HG03066 (cell line): Measurements from ENCODE around the gene OCSTAMP.

Source experiments
- ATAC-seq: cut with Tn5 transposase; IDR thresholded peaks from one replicate; pipeline ENCODE4 v1.9.1; 2021; ENCODE audit warnings: low read depth; ENCODE audit not compliant: unreplicated experiment

OCSTAMP gene

DNA sequence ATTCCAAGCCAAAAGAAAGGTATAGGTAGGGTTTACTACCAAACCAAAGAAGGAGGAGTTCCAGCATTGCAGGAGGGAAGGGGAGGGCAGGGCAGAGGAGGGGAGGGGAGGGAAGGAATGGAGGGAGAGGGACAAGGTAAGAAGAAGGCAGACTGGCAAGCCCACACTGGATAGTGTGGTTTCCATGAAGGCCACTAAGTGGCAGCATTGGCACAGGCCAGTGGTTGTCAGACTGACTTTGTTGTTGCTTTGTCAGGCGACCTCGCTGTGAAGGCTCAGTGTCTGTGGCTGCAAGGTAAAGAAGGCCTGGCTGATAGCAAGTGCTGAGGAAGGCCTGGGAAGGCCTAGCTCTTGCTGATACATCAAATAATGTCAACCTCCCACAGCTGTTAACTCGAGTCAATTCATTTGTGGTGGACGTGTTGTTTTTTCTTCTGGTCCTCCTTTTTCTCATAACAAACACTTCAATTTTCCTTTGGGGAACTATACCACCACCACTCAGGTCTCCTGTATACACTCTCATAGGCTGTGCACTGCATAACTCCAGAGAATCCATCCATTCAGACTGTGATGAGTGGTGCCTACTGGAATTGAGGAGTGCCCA is 29.4 kb downstream of the OCSTAMP start:
- no peak for ATAC-seq

DNA sequence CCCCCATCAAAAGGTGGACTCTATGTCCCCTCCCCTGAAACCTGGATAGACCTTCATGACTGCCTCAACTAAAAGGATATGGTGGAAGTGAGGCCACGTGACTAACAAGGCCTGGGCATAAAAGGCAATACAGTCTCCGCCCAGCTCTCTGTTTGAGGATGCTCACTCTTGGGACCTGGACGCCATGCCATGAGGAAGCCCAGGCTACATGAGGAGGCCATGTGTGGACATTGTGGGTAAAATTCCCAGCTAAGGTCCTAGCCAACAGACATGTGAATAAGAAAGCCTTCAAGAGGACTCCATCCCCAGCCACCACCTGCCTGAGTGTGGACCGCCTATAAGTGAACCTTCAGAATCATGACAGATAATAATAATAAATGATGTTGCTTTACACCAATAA is 29.9 kb downstream of the OCSTAMP start:
- no peak for ATAC-seq

DNA sequence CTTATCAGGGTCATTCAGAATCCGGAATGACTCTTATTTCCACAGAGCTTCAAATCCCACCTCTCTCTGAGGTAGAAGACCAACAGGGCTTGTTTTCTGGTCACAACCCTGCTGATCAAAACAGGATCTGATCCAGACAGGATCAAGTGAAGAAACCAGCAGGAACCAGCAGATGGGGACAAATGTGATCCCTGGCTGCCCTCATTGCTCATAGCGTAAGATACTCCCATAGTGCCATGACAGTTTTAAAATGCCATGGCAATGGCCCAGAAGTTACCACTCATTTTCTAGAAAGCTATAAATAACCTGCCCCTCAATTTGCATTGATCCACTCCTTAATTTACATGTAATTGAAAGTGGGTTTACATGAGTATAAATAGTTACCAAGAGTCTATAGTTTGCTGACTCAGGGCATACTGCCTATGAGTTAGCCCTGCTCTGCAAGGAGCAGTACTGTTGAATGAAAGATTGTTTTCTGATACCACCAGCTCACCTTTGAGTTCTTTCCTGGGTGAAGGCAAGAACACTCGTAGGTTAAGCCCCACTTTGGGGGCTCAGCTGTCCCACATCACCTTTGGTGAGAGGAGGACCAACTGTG is 30.9 kb downstream of the OCSTAMP start:
- ATAC-seq, result no peak

DNA sequence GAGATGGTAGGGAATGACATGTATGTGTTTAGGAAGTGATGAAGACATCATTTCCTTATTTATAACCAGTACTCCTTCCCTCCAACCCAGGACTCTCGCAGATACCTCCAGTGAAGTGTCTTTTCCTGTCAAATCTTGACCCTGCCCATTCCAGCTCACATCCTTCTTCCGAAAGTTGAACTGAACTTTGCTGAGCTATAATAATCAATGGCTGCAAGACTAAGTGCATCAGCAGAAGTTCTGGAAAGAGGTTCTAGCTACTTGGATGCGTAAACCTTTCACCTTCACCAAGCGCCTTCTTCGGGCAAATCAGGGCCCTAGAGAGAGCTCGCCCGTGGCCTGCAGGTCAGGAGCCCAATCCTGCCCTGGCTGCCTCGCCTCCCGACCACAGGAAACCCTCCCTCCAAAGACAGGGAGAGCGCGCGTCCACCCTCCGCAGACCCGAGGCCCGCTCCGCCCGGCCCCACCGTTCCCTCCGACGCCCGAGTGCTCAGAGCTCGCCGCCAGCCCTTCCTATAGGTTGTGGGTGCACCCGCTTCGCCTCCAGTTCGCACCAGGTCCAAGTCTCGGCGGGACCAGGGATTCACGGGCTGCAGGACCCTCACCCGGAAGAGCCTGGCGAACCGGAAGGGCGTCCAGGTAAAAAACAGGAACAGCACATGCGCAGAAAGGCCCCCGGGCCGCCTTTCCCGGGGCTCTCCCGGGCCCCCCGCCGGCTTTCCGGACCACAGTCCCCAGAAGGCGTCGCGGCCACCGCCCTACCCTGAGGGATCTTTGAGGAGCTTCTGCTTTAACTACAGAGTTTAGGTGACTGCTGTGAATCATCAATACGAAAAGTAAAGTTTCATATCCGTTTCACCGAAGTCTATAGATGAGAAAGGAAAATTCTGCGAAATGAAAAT is 37.3 kb downstream of the OCSTAMP start, which contains the start of gene ZNF334:
ZNF334 (minus strand) TSS at position 617 of the 902 bp plus-strand sequence. CDS start 1,457 bp downstream, outside the sequence.
- ATAC-seq, result peak; percentile 68

DNA sequence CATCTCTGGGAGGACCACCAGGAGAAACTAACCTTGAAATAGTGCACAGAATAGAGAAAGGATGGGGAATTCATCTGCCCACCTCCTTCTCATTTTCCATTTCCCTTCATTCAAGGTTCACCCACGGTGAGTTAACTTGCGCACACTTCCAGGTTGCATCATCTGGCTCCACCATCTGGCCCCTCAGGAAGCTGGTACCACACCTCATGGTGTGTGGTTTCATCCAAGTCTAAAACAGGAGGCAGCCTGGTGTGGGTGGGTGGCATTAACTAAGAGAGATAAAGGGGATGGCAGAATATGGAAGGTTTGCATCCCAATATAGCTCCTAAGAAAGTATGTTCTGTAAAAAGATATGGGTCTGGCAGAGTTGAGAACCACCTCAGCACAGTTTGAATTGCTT is 40.9 kb downstream of the OCSTAMP start:
- no peak for ATAC-seq

DNA sequence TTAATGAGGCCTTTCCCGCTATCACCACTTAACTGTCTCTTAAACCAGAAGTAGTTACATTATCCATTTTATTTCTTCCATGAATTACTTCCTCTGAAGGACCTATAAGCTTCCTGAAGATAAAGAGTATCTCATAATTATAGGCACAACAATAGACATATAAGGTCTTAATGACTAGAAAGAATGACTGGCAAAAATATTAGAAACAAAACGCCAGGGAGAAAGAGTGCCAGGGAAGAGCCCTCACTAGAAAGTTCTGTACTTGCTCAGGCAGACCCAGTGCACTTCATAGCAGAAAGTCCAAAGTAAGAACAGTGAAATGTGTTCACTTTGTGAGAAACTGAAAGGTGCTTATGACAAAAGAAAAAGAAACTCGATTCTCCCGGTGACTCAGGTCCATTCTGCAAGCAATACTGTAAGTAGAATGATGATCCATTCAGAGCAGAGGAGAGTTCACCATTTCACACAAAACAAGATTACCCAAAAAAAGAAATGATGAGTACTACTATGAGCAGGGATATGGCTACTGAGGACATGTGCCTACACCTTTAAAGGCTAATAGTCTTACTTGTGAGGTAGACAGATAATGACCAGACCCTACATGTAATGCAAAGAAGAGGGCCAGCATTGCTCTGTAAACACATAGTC is 42.6 kb downstream of the OCSTAMP start:
- no peak for ATAC-seq

DNA sequence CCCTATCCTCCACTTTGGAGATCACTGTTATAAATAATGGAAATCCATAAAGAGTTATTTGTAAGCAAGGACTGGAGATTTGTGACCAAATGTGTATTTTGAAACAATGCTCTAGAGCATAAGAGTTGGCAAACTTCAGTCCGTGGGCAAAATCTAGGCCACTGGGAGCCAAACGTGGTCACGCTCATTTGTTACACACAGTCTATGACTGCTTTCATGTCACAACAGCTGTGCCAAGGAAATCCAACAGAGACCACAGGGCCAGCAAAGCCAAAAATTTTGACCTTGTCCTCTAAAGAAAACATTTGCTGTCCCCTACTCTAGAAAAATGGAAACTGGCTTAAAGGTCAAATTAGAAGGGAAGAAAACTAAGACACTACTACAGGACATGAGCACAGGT is 44.9 kb downstream of the OCSTAMP start:
- no peak for ATAC-seq

DNA sequence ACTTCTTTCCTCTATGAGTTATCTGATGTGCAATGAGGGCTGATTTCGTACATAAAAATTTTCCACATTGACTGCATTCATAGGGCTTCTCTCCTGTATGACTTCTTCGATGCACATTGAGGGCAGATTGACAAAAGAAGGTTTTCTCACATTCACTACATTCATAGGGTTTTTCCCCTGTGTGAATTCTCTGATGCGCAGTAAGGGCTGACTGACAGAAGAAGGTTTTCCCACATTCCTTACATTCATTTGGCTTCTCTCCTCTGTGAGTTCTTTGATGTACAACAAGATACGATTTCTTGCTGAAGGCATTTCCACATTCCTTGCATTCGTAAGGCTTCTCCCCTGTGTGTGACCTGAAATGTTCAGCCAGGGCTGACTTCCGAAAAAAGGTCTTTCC is 48.5 kb downstream of the OCSTAMP start:
- no peak for ATAC-seq

DNA sequence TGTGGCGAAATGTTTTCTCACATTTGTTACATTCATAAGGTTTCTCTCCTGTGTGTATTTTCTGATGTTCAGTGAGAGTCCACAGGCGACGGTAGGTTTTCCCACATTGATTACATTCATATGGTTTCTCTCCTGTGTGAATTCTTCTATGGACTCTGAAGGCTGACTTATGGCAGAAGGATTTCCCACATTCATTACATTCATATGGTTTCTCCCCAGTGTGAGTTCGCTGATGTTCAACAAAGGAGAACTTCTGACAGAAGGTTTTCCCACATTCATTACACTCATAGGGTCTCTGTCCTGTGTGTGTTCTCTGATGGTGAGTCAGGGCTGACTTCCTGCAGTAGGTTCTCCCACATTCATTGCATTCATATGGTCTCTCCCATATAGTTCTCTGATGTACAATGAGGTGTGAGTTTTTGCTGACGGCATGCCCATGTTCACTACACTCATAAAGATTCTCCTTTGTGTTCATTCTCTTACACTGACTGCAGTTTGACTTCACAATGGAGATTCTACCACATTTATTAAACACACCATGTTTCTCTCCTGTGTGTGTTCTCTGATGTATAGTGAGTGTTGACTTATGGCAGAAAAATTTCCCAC is 49.0 kb downstream of the OCSTAMP start:
- no peak for ATAC-seq

DNA sequence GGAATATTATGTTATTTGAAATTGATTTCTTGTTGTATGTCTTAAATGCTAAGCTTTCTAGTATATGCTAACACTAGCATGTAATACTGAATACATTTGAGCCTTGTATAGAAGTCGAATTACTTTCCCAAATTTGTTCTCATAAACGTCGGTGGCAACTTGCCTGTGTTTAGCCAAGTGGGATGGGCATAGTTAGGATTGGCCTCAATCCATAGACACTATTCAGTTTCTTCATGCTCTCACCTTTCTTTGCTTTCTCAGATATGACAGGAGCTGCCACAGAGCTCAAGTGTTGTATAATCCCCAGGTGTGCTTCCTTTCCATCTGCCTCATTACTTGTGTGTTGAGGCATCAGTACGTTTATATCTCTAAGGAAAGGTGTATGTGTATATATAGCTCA is 56.4 kb downstream of the OCSTAMP start:
- ATAC-seq, result no peak

DNA sequence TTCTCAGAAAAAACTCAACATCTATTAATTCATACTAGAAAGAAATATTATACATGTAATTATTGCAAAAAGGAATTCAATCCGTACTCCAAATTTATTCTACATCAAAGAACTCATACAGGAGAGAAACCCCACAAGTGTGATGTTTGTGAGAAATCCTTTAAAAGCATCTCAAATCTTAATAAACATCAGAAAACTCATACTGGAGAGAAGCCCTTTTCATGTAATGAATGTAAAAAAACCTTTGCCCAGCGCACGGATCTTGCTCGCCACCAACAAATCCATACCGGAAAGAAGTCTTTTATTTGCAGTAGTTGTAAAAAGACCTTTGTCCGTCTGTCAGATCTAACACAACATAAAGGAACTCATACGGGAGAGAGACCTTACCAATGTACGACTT is 59.1 kb downstream of the OCSTAMP start:
- ATAC-seq, result no peak
